Liver (tissue), 3 donors: Measurements from ENCODE around the gene CTTNBP2.

Experiments
- EGR1 ChIP-seq, 2 donors: IDR thresholded peaks; 2 replicates each; pipeline ENCODE4 v1.6.1; 2016 to 2018; ENCODE audit warnings: antibody characterized with exemption in 2 of 2, low read depth in 2 of 2
- NR2F2 ChIP-seq: IDR thresholded peaks from 2 replicates; pipeline ENCODE4 v1.6.1; 2016; ENCODE audit warnings: antibody characterized with exemption
- SP1 ChIP-seq: IDR thresholded peaks from 2 replicates; pipeline ENCODE4 v1.6.1; 2018; ENCODE audit warnings: antibody characterized with exemption, mild to moderate bottlenecking
- TAF1 ChIP-seq: conservative IDR thresholded peaks from 2 replicates; pipeline ENCODE4 v1.6.1; 2016; ENCODE audit warnings: antibody characterized with exemption, mild to moderate bottlenecking
- TF ChIP-seq, protein P1 (sequence below): fragments of 150-350 bp; IDR thresholded peaks from 2 replicates; pipeline ENCODE4 v1.5.1; 2017; ENCODE audit warnings: improper control_type of control experiment, low read depth, low read length; ENCODE audit not compliant: missing input control
- TF ChIP-seq, protein P2 (sequence below): IDR thresholded peaks from 2 replicates; pipeline ENCODE4 v1.6.1; 2016; ENCODE audit warnings: antibody characterized with exemption
- TF ChIP-seq, protein P3 (sequence below): IDR thresholded peaks from 2 replicates; pipeline ENCODE4 v1.6.1; 2016; ENCODE audit warnings: antibody characterized with exemption
- TF ChIP-seq, protein P4 (sequence below): IDR thresholded peaks from 2 replicates; pipeline ENCODE4 v1.6.1; 2016; ENCODE audit warnings: antibody characterized with exemption, mild to moderate bottlenecking
- donor health status: healthy.
- donor health status: healthy.

DNA sequence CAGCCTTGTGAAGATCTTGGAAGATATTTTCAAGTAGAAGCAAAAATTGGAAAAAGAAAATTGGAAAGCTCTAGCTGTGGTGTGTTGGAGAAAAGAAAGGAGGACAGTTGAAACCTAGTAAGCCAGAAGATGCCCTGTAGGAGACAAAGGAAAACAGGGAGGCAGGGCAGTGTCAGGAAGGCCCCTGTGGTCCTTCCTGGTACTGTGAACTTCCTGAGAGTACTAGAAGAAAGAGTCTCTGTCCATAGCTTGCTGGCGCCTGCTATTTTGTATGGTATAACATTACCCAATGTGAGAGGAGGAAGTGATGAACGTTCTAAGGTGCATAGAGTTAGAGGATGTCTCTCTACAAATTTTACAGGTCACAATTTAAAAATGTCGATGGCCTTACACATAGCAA lies 183.1 kb downstream of the CTTNBP2 start:
- TF ChIP-seq NR2F2 (no peak), SP1 (no peak), TAF1 (no peak), EGR1 (IDR thresholded peaks at IDR 0.05; ENCODE audit: low read depth in 2 of 2) (no peak)
- TF ChIP-seq, protein P1, sequence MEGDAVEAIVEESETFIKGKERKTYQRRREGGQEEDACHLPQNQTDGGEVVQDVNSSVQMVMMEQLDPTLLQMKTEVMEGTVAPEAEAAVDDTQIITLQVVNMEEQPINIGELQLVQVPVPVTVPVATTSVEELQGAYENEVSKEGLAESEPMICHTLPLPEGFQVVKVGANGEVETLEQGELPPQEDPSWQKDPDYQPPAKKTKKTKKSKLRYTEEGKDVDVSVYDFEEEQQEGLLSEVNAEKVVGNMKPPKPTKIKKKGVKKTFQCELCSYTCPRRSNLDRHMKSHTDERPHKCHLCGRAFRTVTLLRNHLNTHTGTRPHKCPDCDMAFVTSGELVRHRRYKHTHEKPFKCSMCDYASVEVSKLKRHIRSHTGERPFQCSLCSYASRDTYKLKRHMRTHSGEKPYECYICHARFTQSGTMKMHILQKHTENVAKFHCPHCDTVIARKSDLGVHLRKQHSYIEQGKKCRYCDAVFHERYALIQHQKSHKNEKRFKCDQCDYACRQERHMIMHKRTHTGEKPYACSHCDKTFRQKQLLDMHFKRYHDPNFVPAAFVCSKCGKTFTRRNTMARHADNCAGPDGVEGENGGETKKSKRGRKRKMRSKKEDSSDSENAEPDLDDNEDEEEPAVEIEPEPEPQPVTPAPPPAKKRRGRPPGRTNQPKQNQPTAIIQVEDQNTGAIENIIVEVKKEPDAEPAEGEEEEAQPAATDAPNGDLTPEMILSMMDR = no peak
- TF ChIP-seq, protein P2, sequence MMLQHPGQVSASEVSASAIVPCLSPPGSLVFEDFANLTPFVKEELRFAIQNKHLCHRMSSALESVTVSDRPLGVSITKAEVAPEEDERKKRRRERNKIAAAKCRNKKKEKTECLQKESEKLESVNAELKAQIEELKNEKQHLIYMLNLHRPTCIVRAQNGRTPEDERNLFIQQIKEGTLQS = no peak
- TF ChIP-seq, protein P3, sequence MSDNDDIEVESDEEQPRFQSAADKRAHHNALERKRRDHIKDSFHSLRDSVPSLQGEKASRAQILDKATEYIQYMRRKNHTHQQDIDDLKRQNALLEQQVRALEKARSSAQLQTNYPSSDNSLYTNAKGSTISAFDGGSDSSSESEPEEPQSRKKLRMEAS = no peak
- TF ChIP-seq, protein P4, sequence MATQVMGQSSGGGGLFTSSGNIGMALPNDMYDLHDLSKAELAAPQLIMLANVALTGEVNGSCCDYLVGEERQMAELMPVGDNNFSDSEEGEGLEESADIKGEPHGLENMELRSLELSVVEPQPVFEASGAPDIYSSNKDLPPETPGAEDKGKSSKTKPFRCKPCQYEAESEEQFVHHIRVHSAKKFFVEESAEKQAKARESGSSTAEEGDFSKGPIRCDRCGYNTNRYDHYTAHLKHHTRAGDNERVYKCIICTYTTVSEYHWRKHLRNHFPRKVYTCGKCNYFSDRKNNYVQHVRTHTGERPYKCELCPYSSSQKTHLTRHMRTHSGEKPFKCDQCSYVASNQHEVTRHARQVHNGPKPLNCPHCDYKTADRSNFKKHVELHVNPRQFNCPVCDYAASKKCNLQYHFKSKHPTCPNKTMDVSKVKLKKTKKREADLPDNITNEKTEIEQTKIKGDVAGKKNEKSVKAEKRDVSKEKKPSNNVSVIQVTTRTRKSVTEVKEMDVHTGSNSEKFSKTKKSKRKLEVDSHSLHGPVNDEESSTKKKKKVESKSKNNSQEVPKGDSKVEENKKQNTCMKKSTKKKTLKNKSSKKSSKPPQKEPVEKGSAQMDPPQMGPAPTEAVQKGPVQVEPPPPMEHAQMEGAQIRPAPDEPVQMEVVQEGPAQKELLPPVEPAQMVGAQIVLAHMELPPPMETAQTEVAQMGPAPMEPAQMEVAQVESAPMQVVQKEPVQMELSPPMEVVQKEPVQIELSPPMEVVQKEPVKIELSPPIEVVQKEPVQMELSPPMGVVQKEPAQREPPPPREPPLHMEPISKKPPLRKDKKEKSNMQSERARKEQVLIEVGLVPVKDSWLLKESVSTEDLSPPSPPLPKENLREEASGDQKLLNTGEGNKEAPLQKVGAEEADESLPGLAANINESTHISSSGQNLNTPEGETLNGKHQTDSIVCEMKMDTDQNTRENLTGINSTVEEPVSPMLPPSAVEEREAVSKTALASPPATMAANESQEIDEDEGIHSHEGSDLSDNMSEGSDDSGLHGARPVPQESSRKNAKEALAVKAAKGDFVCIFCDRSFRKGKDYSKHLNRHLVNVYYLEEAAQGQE = no peak
